Gastrocnemius medialis (tissue), 4 donors: ENCODE data around the gene CHST13. TPM values are rescaled to one million over a fixed set of nuclear protein-coding genes. Genes with fewer than 3 reads are reported as not detected.

Experiments
- ATAC-seq, 2 donors: fragments of 150-250 bp; one replicate each; pipeline ENCODE4 v1.9.1; 2016
- DNase-seq, 2 donors: peaks; one replicate each; pipeline ENCODE4 v3.0.0-alpha.2; 2019
- H3K27ac ChIP-seq, 4 donors: fragments of 200-600 bp; sonication (generic); 1 replicate in 1 of 4; 2 replicates in 3 of 4; pipeline ENCODE4 v1.5.1; 2016 to 2018; ENCODE audit warnings: mild to moderate bottlenecking in 2 of 4, moderate library complexity in 1 of 4
- H3K27me3 ChIP-seq, 3 donors: fragments of 200-600 bp; sonication (generic) in 2 of 3; 1 replicate in 1 of 3; 2 replicates in 2 of 3; pipeline versions ENCODE4 v1.5.1 to v1.6.0; 2016 to 2019; ENCODE audit warnings: mild to moderate bottlenecking in 1 of 3, moderate library complexity in 1 of 3
- H3K36me3 ChIP-seq, 2 donors: fragments of 200-600 bp; sonication (generic) in 1 of 2; one replicate each; pipeline ENCODE4 v1.5.1; 2017 to 2018
- H3K4me1 ChIP-seq, 2 donors: fragments of 200-600 bp; sonication (generic) in 1 of 2; one replicate each; pipeline ENCODE4 v1.5.1; 2016 to 2017; ENCODE audit warnings: mild to moderate bottlenecking in 2 of 2
- H3K4me3 ChIP-seq, 4 donors: fragments of 200-600 bp; sonication (generic) in 3 of 4; 1 replicate in 1 of 4; 2 replicates in 3 of 4; pipeline ENCODE4 v1.5.1; 2016 to 2019; ENCODE audit warnings: mild to moderate bottlenecking in 2 of 4
- H3K9me3 ChIP-seq, 3 donors: fragments of 200-600 bp; sonication (generic) in 2 of 3; 1 replicate in 1 of 3; 2 replicates in 2 of 3; pipeline ENCODE4 v1.5.1; 2016 to 2019
- POLR2A ChIP-seq, 2 donors: fragments of 450-650 bp; IDR thresholded peaks; one replicate each; pipeline ENCODE4 v1.6.1; 2017; ENCODE audit warnings: antibody characterized with exemption in 2 of 2, mild to moderate bottlenecking in 2 of 2, moderate library complexity in 2 of 2
- in situ Hi-C, 4 donors: fragments of 200-750 bp; cut with MboI; loops; one replicate each; pipeline versions ENCODE4 v1.15.0 to v1.8.0; 2017; ENCODE audit warnings: low sequenced_read_pairs in 4 of 4
- intact Hi-C: fragments of 100-400 bp; cut with DNase I; formaldehyde crosslinking; loops from one replicate; pipeline ENCODE4 v1.15.1; 2023; ENCODE audit warnings: low total_unique reads
- total RNA-seq, 4 donors: library from RNA; depleted of rRNA; stranded (reverse); fragments of >200 nt; gene quantifications; one replicate each; pipeline versions ENCODE4 v1.1.0 to v1.2.3, GENCODE V29; 2016
- TF ChIP-seq, protein P1 (sequence below), 5 experiments: fragments of 450-650 bp in 3 of 5; fragments of 200-600 bp in 2 of 5; sonication (generic) in 2 of 5; IDR thresholded peaks in 4 of 5; conservative IDR thresholded peaks in 1 of 5; 1 replicate in 4 of 5; 2 replicates in 1 of 5; pipeline ENCODE4 v1.5.1; 2016 to 2019; ENCODE audit warnings: antibody characterized with exemption in 5 of 5, mild to moderate bottlenecking in 3 of 5, moderate library complexity in 3 of 5

CHST13 gene
- total RNA-seq, 4 donors from 2014 or later: 0.49 TPM; not detected in 3

DNA sequence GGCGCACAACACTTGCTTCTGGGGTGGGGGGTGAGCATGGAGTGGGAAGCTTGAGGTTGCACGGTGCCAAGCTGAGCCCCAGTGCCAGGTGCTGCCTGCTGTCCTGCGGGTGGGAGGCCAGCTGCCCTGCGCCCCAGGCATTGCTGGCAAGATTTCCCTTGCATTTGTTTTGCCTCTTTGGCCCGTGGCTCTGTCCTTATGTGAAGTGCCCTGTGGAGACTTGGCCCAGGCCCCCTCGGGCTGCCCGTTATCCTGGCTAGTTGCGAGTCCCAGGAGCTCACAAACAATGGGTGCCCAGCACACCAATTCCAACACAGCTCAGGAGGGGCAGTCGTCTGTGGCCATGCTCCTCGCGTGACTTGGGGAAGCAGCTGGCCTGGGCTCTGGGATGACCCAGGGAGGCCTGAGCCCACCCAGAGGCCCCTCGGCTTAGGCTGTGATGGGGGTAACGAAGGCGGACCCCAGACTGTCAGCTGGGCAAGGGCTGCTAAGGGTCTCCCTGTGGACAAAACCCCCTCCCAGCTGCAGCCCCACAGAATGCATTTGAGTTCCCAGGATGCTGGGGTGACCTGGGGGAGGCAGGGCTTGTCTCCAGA is 28.8 kb downstream of the CHST13 start:
- in situ Hi-C loops: no loop called here
- Histone ChIP-seq H3K27ac (no peak overlapping the region), H3K9me3 (no peaks in the 10 kb centered on the region), H3K4me3 (no peak overlapping the region), H3K27me3 (no peaks in the 10 kb centered on the region), H3K4me1 (no peaks in the 10 kb centered on the region), H3K36me3 (no peaks in the 10 kb centered on the region)
- intact Hi-C loops: no loop called here
- ATAC-seq (no peak), DNase-seq (peak in 1 of 2 donors; percentile 2)
- TF ChIP-seq POLR2A (IDR thresholded peaks at IDR 0.05): no peak
- TF ChIP-seq, protein P1, sequence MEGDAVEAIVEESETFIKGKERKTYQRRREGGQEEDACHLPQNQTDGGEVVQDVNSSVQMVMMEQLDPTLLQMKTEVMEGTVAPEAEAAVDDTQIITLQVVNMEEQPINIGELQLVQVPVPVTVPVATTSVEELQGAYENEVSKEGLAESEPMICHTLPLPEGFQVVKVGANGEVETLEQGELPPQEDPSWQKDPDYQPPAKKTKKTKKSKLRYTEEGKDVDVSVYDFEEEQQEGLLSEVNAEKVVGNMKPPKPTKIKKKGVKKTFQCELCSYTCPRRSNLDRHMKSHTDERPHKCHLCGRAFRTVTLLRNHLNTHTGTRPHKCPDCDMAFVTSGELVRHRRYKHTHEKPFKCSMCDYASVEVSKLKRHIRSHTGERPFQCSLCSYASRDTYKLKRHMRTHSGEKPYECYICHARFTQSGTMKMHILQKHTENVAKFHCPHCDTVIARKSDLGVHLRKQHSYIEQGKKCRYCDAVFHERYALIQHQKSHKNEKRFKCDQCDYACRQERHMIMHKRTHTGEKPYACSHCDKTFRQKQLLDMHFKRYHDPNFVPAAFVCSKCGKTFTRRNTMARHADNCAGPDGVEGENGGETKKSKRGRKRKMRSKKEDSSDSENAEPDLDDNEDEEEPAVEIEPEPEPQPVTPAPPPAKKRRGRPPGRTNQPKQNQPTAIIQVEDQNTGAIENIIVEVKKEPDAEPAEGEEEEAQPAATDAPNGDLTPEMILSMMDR (IDR thresholded peaks at IDR 0.05 in 4 of 5, conservative IDR thresholded peaks at IDR 0.05 in 1 of 5): no peak

- Histone ChIP-seq H3K9me3 (no peaks in the 10 kb centered on the region), H3K4me1 (no peaks in the 10 kb centered on the region), H3K27ac (no peak overlapping the region), H3K36me3 (no peaks in the 10 kb centered on the region), H3K27me3 (no peaks in the 10 kb centered on the region), H3K4me3 (no peak overlapping the region)
- in situ Hi-C loops (no loop called here), intact Hi-C loops (no loop called here)
- no peak for TF ChIP-seq POLR2A (IDR thresholded peaks at IDR 0.05)
- TF ChIP-seq, protein P1 (IDR thresholded peaks at IDR 0.05 in 4 of 5, conservative IDR thresholded peaks at IDR 0.05 in 1 of 5): no peak
- no peak for ATAC-seq
- no peak for DNase-seq
These were observed 29.5 kb downstream of the CHST13 start for GRCh38 chr3:126553284-126554084.

DNA sequence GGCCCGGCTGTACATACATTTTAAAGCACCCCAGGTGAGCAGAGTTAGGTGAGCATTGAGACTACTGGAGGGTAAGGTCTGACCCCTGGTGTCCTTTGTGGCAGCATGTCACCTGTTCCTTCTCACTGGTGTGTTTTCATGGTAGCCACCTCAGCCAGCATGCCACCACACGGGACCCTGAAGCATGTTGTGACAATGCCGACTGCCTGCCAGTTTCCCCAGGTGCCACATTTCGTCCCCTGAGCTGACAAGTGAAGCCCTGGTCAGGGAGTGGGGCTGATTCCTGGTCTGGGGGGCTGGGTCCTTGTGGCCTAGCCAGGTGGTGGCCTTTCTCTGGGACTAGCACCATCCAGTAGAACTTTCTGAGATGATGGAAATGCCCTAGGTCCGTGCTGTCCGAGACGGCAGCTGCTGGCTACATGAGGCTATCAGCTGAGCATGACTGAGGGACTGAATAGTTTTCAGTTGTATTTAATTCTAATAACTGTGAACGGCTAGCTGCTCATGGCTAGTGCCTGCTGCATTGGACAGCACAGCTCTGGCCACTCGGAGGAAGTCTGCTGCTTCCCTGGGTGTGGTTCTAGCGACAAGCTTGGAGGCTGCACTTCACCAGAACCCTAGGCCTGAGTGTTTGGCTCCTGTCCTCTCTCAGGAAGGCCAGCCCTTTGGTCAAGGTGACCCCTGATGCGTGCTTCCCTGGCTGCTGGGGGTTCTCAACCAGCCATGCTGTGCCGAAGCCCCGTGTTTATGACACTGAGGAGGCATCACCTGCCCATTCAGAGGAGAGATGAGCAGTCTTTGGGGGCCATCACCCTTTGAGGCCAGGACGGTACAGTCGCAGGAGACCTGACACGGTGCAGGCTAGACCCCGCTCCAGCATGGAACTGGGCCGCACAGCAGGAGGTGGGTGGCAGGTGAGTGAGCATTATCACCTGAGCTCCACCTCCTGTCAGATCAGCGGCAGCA is 30.9 kb downstream of the CHST13 start:
- TF ChIP-seq, protein P1 (IDR thresholded peaks at IDR 0.05 in 4 of 5, conservative IDR thresholded peaks at IDR 0.05 in 1 of 5): no peak
- TF ChIP-seq POLR2A (IDR thresholded peaks at IDR 0.05): no peak
- H3K4me3 ChIP-seq: no peak overlapping the region
- H3K4me1 ChIP-seq: no peaks in the 10 kb centered on the region
- H3K27me3 ChIP-seq: no peaks in the 10 kb centered on the region
- peak in 1 of 2 donors; percentile 10 for DNase-seq
- no peak for ATAC-seq
- H3K36me3 ChIP-seq: no peaks in the 10 kb centered on the region
- in situ Hi-C loops (no loop called here), intact Hi-C loops (no loop called here)
- H3K27ac ChIP-seq: no peak overlapping the region
- no peaks in the 10 kb centered on the region for H3K9me3 ChIP-seq

GRCh38 chr3:126555795-126556636 is 32.1 kb downstream of the CHST13 start:
- DNase-seq: peak in 1 of 2 donors; percentile 5
- H3K27me3 ChIP-seq: no peaks in the 10 kb centered on the region
- no peaks in the 10 kb centered on the region for H3K9me3 ChIP-seq
- H3K4me3 ChIP-seq: no peak overlapping the region
- H3K36me3 ChIP-seq: no peaks in the 10 kb centered on the region
- intact Hi-C loops (no loop called here), in situ Hi-C loops (no loop called here)
- TF ChIP-seq, protein P1 (IDR thresholded peaks at IDR 0.05 in 4 of 5, conservative IDR thresholded peaks at IDR 0.05 in 1 of 5): no peak
- H3K27ac ChIP-seq: no peak overlapping the region
- H3K4me1 ChIP-seq: no peaks in the 10 kb centered on the region
- no peak for ATAC-seq
